ENCODE results near the gene ESPNL.

Gene ESPNL

DNA sequence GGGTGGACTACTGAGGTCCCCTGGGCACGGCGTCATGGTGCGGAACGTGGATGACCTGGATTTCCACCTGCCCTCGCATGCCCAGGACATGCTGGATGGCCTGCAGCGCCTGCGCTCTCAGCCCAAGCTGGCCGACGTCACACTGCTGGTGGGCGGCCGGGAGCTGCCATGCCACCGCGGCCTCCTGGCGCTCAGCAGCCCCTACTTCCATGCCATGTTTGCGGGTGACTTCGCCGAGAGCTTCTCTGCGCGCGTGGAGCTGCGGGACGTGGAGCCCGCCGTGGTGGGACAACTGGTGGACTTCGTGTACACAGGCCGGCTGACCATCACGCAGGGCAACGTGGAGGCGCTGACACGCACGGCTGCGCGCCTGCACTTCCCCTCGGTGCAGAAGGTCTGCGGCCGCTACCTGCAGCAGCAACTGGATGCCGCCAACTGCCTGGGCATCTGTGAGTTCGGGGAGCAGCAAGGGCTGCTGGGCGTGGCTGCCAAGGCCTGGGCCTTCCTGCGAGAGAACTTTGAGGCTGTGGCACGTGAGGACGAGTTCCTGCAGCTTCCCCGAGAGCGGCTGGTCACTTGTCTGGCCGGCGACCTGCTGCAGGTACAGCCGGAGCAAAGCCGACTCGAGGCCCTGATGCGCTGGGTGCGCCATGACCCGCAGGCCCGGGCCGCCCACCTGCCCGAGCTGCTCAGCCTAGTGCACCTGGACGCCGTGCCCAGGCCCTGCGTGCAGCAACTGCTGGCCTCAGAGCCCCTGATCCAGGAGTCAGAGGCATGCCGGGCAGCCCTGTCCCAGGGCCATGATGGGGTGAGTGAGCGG is 40.8 kb downstream of the ESPNL start:
- DNase-seq (ENCODE audit: low read depth, low spot score) = no peak

DNA sequence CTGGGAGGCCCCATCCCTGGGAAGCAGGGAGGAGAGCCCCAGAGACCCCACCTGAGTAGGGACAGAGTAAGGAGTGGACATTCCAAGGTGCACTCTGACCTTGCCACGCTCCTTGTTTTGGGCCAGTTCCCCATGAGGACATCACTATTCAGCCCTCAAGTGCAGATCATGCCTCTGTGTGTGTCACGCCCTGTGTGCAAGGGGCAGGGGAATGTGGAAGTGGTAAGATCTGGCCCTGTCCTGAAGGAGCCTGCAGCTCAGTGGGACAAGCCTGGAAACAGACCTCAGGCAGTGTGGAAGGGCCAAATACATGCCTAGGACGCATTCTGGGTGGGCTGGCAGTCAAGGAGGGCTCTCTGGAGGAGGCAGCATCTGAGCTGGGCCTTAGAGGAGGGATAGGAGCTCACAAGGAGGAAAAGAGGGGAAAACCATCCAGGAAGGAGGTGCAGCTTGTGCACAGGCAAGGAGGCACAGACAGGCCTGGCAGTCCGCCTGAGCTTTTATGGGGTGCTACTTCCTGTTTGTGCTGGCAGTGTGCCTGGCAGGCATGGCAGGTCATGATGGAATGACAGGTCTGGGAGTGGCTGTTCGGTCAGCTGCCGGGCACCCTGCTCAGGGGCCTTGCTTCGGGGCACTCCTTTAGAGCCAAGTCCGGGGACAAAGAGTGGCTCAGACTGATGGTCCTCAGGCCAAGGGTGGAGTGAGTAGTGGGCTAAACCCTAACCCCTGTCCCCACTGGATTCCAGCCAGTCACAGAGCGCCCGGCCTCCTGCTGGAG is 41.6 kb downstream of the ESPNL start:
- DNase-seq (ENCODE audit: low read depth, low spot score) = no peak

DNA sequence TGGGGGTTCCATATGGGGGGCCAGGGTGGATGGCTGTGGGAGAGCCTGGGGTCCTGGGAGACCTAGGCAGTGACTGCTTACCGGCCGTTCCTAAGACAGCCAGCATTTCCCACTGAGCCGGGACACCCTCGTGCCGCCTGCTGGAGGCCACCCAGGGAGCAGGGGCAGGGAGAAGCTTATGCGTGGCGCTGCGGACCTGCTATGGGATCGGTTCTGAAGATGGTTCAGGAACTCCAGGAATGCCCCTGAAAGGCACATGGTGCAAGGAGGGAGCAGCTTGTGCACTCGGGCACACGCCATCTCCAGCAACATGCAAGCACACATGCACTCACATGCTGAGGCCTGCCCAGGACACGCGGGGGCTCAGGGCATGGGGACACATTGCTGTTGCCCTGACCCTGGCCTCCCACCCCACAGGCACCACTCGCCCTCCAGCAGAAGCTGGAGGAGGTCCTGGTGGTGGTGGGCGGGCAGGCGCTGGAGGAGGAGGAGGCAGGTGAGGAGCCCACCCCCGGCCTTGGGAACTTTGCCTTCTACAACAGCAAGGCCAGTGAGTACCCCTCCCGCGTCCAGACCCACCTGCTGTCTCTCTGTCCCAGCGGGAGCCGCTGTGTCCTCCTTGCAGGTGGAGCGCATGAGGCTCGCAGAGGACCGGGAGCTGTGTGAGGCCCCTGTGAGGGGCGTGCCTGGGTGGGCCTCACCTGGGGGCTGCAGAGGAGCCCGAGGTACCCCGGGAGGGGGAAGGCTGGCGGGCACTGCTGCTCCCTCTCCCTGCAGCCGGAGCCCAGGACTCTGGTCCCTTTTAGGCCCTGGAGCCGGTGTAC is 42.5 kb downstream of the ESPNL start:
- DNase-seq (ENCODE audit: low read depth, low spot score) = no peak

DNA sequence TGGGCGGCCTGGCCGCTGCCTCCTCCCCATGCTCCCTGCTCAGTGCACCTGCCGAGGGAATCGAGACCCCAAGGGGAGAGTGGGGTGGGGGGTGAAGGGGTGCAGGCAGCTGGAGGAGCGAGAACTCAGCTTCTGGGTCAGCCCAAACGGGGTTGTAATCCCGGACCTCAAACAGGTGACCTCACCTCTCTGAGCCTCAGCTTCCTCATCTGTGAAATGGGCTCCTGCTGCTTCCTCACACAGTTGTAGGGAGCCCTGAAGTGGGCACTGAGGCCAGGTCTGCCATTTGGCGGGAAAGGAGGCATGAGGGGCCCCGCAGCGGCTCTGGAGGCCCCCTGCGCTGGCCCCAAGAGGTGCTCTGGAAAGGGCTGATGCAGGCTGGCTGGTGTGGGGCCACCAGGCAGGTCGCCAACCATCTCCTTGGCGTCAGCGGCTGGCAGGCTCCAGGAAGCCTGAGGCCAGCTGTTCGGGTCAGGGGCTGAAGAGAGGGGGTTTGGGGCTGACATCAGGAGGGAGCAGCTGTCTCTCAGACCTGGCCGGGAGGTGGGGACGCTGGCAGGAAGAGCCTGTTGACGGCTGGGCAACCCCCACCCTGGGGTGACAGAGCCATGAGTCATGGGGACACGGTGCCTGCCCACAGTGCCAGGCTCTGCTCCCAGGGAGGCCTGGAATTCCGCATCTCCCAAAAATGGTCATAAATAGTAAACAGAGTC is 43.3 kb downstream of the ESPNL start:
- no peak for DNase-seq (ENCODE audit: low read depth, low spot score)

DNA sequence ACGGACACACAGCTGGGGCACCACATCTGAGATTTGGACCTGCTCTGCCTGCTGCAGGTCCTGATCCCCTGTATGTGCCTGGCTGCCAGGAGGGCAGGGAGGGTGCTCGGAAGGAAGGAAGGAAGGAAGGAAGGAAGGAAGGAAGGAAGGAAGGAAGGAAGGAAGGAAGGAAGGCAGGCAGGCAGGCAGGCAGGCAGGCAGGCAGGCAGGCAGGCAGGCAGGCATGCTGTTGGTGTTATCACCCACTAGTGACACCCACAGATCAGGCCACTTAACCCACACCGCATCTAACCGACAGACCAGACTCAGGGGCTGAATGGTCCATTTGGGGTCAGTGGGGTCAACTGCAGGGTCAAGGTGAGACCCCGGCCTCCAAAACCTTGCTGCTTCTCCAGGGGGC is 44.1 kb downstream of the ESPNL start:
- no peak for DNase-seq (ENCODE audit: low read depth, low spot score)

DNA sequence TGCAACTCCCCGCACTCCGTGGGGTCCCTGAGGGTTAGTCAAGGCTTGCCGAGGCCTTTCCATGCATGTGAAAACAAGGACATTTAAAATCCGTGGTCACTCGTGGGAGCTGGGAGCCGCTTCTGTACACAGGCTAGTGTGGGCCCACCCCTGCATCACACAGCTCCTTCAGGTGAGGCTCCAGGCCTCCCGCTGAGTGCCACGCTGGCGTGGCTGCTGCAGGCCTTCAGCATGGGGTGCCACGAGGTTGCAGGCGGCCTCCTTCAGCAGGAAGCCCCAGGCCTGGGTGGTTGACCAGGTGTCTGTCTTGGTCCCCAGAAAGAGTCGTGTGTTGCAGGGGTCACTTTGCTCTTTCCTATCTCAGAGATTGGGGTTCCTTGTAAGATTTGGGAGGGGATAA is 44.9 kb downstream of the ESPNL start:
- no peak for DNase-seq (ENCODE audit: low read depth, low spot score)

DNA sequence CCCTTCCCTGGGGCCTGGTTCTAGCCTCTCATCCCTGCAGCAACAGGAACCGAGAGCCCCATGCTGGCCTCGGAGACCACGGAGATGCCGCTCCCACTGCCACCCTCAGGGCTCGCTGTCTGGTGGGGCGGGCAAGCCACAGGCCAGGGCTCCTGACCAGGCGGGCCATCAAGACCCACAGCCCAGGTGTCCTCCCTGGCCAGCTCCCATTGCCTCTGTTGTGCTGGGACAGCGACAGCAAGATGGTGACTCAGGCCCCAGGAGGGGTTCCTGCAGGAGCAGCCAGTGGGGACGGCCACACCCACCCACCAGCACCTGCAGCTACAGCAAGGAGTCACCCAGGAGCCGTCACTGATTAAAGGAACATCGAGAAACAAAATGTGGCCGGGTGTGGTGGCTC is 45.7 kb downstream of the ESPNL start:
- DNase-seq (ENCODE audit: low read depth, low spot score) = no peak

DNA sequence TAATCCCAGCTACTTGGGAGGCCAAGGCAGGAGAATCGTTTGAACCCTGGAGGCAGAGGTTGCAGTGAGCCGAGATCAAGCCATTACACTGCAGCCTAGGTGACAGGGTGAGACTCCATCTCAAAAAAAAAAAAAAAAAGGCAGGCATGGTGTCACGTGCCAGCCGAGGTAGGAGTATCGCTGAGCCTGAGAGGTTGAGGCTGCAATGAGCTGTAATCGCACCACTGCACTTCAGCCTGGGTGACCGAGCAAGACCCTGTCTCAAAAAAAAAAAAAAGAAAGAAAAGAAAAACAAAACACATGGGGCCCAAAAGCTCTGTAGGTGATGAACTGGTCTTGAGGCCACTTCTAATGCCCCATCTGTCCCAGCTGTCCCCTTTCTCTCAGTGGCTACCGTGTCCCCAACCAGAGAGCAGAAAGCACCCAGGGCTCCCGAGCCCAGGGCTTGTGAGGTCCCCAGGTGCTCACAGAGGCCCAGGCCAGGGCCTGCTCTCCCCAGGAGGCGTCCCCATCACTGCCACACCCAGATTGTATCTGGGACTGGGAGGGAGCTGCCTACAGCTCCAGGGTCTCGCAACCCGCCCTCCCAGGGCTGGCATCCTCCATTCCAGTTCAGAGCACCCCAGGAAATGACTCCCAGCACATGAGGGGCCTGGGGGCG is 46.9 kb downstream of the ESPNL start:
- no peak for DNase-seq (ENCODE audit: low read depth, low spot score)

DNA sequence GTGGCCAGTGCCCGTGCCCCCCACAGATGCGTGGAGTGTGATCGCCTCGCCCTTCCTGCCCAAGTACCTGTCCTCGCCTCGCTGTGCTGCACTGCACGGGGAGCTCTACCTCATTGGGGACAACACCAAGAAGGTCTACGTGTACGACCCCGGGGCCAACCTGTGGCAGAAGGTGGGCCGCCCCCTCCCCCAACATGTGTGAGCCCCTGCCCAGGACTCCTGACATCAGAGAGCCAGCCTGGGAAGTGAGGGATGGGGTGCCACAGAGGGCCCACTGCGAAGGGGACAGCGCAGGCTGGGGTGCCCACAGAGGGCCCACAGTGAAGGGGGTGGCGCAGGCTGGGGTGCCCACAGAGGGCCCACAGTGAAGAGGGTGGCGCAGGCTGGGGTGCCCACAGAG is 48.8 kb downstream of the ESPNL start:
- no peak for DNase-seq (ENCODE audit: low read depth, low spot score)

DNA sequence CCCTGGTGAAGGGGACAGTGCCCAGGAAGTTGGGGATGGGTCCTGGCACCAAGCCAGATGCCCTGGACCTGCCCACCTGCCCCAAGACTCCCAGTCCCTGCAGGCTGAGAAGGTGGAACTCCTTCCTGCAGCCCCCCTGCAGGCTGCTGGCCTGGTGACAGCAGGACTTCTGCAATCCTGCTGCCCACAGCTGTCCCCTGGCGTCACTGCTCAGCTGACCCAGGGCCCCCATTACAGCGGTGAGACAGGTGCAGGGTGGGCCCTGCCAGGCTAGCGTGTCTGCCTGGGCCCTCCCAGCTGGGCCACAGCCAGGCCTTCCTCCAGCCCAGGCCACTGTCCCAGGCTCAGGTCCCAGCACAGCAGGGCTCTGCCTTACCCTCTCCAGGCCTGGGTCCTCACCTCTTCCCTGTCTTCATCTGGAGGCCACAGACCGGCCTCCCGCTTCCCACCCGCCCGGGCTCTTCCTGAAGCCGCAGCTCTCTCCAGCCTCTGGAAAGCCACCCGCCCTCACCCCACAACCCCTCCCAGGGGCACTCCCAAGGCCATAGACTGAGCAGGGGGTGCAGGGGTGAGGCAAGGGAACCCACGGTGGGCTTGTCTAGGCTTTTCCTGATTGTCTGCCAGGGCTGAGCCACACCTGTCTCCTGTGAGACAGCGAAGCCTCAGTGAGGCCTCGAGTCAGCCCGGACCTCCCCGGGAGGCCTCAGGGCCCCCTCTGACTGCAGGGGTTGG is 49.9 kb downstream of the ESPNL start:
- no peak for DNase-seq (ENCODE audit: low read depth, low spot score)

DNA sequence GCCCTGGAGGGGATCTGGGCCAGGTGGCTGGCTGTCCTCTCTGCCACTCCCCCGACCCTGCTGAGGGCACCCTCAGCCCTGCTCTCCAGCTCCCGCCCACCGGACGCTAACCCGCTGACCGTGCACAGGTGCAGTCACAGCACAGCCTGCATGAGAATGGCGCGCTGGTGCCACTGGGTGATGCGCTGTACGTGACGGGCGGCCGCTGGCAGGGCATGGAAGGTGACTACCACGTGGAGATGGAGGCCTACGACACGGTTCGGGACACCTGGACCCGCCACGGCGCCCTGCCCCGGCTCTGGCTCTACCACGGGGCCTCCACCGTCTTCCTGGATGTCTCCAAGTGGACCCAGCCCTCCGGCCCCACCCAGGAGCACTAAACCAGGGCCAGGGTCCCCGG is 50.5 kb downstream of the ESPNL start:
- no peak for DNase-seq (ENCODE audit: low read depth, low spot score)

DNA sequence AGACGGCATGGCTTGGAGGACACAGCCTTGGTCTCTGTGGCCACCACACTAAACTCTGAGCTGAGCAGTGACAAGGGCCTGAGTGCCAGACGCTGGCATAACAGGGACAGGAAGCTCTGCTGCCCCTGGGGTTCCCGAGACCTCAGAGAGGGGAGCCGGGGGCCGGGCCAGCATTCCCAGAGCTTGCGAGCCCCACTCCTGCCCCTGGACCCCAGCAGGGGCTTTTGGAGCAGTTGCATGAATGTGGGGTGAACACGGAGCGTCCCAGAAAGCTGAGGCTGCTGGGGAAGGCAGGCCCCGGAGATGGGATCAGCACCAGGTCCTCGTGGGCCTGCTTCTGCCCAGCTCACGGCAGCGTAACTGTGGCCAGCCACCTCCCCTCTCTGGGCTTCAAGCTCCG is 51.1 kb downstream of the ESPNL start:
- DNase-seq (ENCODE audit: low read depth, low spot score) = no peak

DNA sequence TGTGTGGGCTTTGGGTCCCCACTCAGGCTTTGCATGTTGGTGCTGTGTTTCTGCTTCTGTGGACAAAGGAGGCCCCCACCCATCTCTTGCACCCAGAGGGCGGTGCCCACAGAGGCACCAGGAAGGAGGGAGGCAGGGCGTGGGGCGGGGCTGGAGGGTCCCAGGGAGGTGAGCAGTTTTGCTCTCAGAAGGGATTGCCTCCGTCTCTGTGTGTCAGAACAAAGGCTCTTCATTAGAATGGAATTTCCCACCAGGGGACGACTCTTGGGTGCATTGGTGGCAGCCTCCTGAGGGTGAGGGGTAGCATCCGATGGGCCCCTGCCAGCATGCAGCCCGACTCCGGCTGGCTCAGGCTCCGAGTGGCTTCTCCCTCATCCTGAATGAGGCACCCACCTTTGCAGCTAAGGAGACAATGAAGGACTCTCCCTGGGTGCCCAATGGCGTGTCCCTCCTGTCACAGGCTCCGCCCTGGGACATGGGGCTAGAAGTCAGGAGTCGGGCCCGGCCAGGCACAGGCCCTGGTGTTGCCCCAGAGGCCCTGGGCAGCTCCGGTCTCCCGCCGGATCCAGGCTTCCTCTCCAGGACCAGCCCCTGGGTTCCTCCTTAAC is 51.6 kb downstream of the ESPNL start:
- DNase-seq (ENCODE audit: low read depth, low spot score) = no peak

DNA sequence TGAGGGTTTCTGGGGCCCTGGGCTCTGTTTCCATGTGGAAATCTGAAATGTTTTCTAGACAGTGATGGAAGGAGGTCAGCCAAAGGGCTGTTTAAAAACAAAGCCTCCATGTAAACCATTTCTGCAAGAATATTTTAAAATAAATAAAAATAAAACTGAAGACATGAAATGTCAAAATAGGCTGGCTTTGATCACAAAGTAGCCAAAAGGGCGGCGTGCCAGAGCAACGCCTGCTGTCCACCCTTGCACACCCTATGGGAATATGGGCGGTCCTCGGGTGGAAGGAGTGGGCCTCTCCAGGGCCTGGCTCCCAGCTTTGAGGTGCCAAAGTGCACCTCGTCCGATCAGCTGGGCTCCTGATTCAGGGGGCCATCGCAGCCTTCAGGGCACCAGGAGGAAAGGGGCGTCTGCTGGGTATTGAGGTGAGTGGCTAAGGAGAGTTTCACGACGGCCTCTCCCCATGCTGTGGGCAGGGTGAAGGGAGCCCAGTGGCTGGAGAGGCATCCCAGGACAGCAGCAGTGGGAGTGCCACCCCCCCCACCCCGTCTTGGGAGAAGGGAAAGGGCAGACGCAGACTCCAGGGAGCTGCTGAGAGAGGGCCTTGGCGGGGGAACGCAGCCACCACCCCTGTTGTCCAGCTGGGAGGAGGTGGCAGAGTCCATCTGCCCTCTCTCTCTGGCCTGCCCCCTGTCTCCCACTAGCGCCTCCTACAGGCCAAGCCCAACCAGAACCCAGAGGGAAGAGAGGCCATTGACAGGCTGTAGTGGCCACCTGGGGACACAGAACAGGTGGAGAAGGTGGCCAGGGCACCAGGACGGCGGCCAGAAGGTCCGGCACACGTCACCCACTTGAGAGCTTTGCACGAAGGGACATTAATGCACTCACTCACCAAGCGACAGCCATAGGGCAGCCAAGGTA is 52.9 kb downstream of the ESPNL start:
- DNase-seq (ENCODE audit: low read depth, low spot score) = no peak

DNA sequence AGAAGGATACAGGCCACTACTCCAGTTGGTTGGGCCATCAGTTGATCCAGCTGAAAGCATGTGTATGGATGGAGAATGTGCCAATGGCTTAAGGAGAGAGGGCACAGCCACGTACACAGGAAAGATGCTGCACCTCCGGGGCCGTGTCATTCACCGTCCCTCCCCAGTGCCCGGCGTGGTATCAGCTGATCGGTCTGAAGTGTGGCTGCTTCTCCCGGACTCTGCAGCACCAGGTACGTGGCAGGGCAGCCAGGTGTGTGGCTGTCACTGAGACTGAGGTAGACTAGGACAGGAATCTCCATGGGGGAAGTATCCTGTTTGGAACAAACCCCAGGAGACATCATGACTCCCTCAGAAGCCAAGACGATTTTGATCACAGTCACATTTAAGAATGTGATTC is 54.4 kb downstream of the ESPNL start:
- DNase-seq (ENCODE audit: low read depth, low spot score) = no peak

DNA sequence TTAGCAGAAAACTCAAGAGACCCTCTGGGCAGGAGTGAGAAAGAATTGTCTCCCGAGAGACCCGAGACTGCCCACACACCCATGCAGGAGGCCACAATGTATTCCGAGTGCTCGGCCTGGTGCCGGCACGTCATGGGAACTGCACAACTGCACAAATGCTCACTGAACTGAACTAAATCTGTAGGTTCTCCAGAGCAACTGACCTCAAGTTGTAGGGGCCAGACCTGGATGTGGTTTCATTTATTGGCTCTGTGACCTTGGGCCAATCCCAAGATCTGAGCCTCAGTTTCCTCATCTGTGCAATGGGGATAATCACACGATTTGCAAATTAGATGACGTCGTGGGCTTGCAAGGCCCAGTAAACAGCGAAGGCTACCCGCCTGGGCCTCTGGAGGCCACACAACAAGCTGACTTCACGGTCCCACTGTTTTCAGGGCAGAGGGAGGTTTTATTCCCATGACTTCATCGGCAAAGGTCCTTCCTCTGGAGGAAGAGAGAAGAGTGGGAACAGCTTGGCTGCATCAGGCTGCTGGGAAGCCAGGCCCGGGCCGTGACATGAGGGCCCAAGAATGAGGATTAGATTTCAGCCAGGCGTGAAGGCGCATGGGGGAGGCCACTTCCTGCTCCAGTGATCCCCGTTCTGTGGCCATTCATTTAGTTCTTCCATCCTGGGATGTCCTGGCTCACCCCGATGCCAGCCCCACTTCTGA is 55.1 kb downstream of the ESPNL start:
- DNase-seq (ENCODE audit: low read depth, low spot score) = no peak

DNA sequence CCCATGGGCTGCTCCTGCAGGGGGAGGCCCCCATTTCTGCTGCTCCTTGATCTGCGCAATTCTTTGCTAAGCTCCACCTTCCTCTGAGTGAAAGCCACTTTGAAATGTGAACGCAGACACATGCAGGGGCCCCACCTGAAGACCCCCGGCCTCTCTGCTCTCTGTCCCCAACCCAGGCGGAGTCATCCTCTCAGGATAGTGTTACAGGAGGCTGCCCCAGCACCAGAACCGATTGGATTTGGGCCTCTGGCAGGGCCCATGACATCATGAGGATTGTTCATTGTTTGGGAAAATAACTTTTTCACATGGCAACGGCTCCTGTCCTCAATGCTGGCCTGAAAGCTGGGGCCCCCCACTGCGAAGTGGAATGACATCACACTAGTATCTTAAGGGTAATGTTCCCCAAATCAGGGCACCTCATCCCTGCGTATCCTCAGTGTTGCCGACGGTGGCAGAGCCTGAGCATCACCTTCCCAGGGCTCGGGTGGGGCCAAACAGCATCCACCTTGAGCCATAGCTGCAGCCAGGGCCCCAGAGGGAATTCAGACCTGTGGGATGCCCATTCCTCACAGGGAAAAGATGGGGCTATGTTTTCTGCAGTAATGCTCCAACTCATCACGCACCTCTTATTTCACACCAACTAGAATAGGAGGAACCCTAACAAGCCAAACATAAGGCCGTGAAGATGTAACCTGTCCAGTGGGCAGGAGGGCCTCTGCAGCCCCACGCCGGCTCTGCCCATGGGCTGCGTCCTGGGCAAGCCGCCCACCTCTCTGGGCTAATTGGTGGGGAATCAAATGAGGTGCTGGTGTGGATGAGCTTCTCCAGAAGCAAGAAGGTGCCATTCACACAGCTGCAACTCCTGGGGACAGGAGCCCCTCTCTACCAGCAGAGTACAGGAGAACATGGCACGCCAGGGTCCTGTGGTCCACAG is 55.9 kb downstream of the ESPNL start:
- DNase-seq (ENCODE audit: low read depth, low spot score) = no peak
